GM21529 (cell line): ENCODE results near the gene GLRA2.
A peak's percentile ranks its signal among the peaks of the same experiment; 100 is the strongest.
"Not testable (repeated sequence)": the region's sequence is repeated elsewhere in the genome, so short reads cannot be mapped to it uniquely, and the experiment has no call there.

Experiments used
- ATAC-seq: cut with Tn5 transposase; IDR thresholded peaks from one replicate; pipeline ENCODE4 v1.9.1; 2021; ENCODE audit not compliant: unreplicated experiment

Gene GLRA2

GRCh38 chrX:14590693-14591424 is 61.5 kb downstream of the GLRA2 start:
- no peak for ATAC-seq

- no peak for ATAC-seq
These were observed 62.6 kb downstream of the GLRA2 start for GRCh38 chrX:14591976-14592375.

- no peak for ATAC-seq
These were observed 65.2 kb downstream of the GLRA2 start for GRCh38 chrX:14594521-14594920.

GRCh38 chrX:14598330-14598729 is 69.0 kb downstream of the GLRA2 start:
- no peak for ATAC-seq

GRCh38 chrX:14607446-14607985 is 78.2 kb downstream of the GLRA2 start:
- no peak for ATAC-seq

GRCh38 chrX:14612450-14612849 is 83.1 kb downstream of the GLRA2 start:
- not testable (repeated sequence) for ATAC-seq

GRCh38 chrX:14616301-14616700 is 87.0 kb downstream of the GLRA2 start:
- no peak for ATAC-seq

- ATAC-seq = no peak
These were observed 87.5 kb downstream of the GLRA2 start for GRCh38 chrX:14616836-14617235.

- ATAC-seq = no peak
These were observed 89.0 kb downstream of the GLRA2 start for GRCh38 chrX:14618177-14618965.

GRCh38 chrX:14630733-14631132 is 101.4 kb downstream of the GLRA2 start:
- ATAC-seq = no peak

- no peak for ATAC-seq
These were observed 112.6 kb downstream of the GLRA2 start for GRCh38 chrX:14641681-14642655.

- ATAC-seq = no peak
These were observed 131.6 kb downstream of the GLRA2 start for GRCh38 chrX:14660970-14661369.

- peak; percentile 70 for ATAC-seq
These were observed 141.5 kb downstream of the GLRA2 start for GRCh38 chrX:14670819-14671218.

- ATAC-seq = no peak
These were observed 143.4 kb downstream of the GLRA2 start for GRCh38 chrX:14672611-14673172.

- ATAC-seq = no peak
These were observed 143.9 kb downstream of the GLRA2 start for GRCh38 chrX:14673236-14673635.

GRCh38 chrX:14673764-14674163 is 144.4 kb downstream of the GLRA2 start:
- ATAC-seq = peak; percentile 90

- ATAC-seq = no peak
These were observed 146.2 kb downstream of the GLRA2 start for GRCh38 chrX:14675500-14675899.

- no peak for ATAC-seq
These were observed 147.1 kb downstream of the GLRA2 start for GRCh38 chrX:14676431-14676830.

GRCh38 chrX:14688331-14688730 is 159.0 kb downstream of the GLRA2 start:
- ATAC-seq = not testable (repeated sequence)

- ATAC-seq = no peak
These were observed 161.2 kb downstream of the GLRA2 start for GRCh38 chrX:14690553-14690952.

- no peak for ATAC-seq
These were observed 165.3 kb downstream of the GLRA2 start for GRCh38 chrX:14694611-14695010.
